ENCODE results near the gene LRRC8C. TPM values are rescaled to one million over a fixed set of nuclear protein-coding genes. Genes with fewer than 3 reads are reported as not detected.
"Not testable (repeated sequence)": the region's sequence is repeated elsewhere in the genome, so short reads cannot be mapped to it uniquely, and the experiment has no call there.

The LRRC8C gene
- total RNA-seq, 4 donors from 2014 or later = 4.3 to 6.2 (median 5.7) TPM

- intact Hi-C loops (cut with DNase I; ENCODE audit: low total_unique reads) = no loop called here
- 88 to 89% methylated on average over 4 of the region's 4 CpGs for WGBS, 2 donors
- no peak overlapping the region for H3K4me3 ChIP-seq (ENCODE audit: low read depth, poor library complexity, severe bottlenecking)
- TF ChIP-seq POLR2A (IDR thresholded peaks at IDR 0.05) (no peak), CTCF (IDR thresholded peaks at IDR 0.05) (no peak)
- DNase-seq (ENCODE audit: low spot score in 2 of 2) = no peak
Observed at GRCh38 chr1:89699451-89699986, 66.6 kb downstream of the LRRC8C start.

GRCh38 chr1:89701746-89702241, 68.9 kb downstream of the LRRC8C start:
- H3K4me3 ChIP-seq (ENCODE audit: low read depth, poor library complexity, severe bottlenecking) = no peak overlapping the region
- TF ChIP-seq CTCF (IDR thresholded peaks at IDR 0.05) (no peak), POLR2A (IDR thresholded peaks at IDR 0.05) (no peak)
- intact Hi-C loops (cut with DNase I; ENCODE audit: low total_unique reads) = no loop called here
- WGBS, 2 donors = 79 to 84% methylated on average over 4 of the region's 4 CpGs
- no peak for DNase-seq (ENCODE audit: low spot score in 2 of 2)

DNA sequence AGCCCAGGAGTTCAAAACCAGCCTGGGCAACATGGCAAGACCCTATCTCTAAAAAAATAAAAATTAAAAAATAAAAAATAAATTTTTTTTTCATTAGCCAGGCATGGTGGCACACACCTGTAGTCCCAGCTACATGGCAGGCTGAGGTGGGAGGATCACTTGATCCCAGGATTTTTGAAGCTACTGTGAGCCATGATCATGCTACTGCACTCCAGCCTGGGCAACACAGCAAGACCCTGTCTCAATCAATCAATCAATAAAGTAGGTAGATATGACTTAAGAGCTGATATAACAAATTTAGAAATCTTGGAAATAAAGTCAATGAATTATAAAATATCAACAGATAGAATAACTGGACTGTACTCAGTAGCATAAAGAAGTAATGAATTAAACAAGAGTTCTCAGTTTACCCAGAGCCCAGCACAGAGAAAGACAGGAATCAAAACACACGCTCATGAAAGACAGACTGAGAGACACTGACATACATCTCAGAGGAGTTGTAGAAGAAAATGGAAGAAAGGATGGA, 69.7 kb downstream of the LRRC8C start:
- DNase-seq (ENCODE audit: low spot score in 2 of 2) = no peak
- 93 to 94% methylated on average over 1 of the region's 1 CpG for WGBS, 2 donors
- TF ChIP-seq POLR2A (IDR thresholded peaks at IDR 0.05) (no peak), CTCF (IDR thresholded peaks at IDR 0.05) (no peak)
- intact Hi-C loops (cut with DNase I; ENCODE audit: low total_unique reads) = no loop called here
- no peak overlapping the region for H3K4me3 ChIP-seq (ENCODE audit: low read depth, poor library complexity, severe bottlenecking)

DNA sequence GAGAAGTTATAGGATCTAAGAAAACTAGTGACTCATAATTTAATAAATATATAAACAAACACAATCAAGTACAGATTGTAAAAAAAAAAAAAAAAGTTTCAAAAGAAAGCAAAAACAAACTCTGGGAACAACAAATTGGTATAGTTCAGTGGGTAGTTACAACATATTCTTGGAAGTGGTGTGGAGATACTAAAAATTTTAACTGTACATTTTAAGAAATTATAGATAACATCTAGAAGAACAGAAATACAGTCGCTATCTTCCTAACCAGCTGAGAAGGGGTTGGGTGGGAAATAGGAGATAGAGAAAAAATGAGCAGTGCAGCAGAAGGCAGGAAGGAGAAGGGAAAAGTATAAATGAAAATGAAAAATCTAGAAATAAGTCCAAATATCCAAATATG, 70.5 kb downstream of the LRRC8C start:
- H3K4me3 ChIP-seq (ENCODE audit: low read depth, poor library complexity, severe bottlenecking) = no peak overlapping the region
- intact Hi-C loops (cut with DNase I; ENCODE audit: low total_unique reads) = no loop called here
- no peak for TF ChIP-seq POLR2A (IDR thresholded peaks at IDR 0.05)
- no peak for TF ChIP-seq CTCF (IDR thresholded peaks at IDR 0.05)
- DNase-seq (ENCODE audit: low spot score in 2 of 2) = no peak
- WGBS, 2 donors = 87 to 97% methylated on average over 1 of the region's 1 CpG

GRCh38 chr1:89704014-89704413, 71.1 kb downstream of the LRRC8C start:
- DNase-seq (ENCODE audit: low spot score in 2 of 2) = no peak
- WGBS, 2 donors = 96 to 98% methylated on average over 2 of the region's 2 CpGs
- intact Hi-C loops (cut with DNase I; ENCODE audit: low total_unique reads) = no loop called here
- TF ChIP-seq CTCF (IDR thresholded peaks at IDR 0.05) = no peak
- TF ChIP-seq POLR2A (IDR thresholded peaks at IDR 0.05) = no peak
- no peak overlapping the region for H3K4me3 ChIP-seq (ENCODE audit: low read depth, poor library complexity, severe bottlenecking)

- DNase-seq (ENCODE audit: low spot score in 2 of 2); intact Hi-C loops (cut with DNase I; ENCODE audit: low total_unique reads); H3K4me3 ChIP-seq (ENCODE audit: low read depth, poor library complexity, severe bottlenecking): not testable (repeated sequence)
- 100% methylated on average over 1 of the region's 2 CpGs for WGBS, 2 donors
Observed at GRCh38 chr1:89704885-89705284, 72.0 kb downstream of the LRRC8C start.
